SU-DHL-6 (cell line): ENCODE data around the gene TPM4.

Experiments used
- H2AFZ ChIP-seq: fragments of 200-600 bp; sonication (generic); 2 replicates; pipeline ENCODE4 v1.6.1; 2014; ENCODE audit warnings: low read depth, mild to moderate bottlenecking, moderate library complexity, mixed read lengths, antibody characterized with exemption, low read length; ENCODE audit not compliant: severe bottlenecking
- H3F3A ChIP-seq: fragments of 200-600 bp; shearing (Covaris generic); 2 replicates; pipeline ENCODE4 v1.6.0; 2016; ENCODE audit warnings: antibody characterized with exemption, mild to moderate bottlenecking; ENCODE audit not compliant: insufficient read depth
- H3K27ac ChIP-seq: fragments of 200-600 bp; sonication (generic); 2 replicates; pipeline ENCODE4 v1.5.1; 2016; ENCODE audit warnings: low read depth, mild to moderate bottlenecking, low read length, moderate library complexity, mixed read lengths
- H3K27me3 ChIP-seq: fragments of 200-600 bp; sonication (generic), shearing (Covaris generic); 2 replicates; pipeline ENCODE4 v1.6.0; 2014; ENCODE audit warnings: mild to moderate bottlenecking, low read length
- H3K36me3 ChIP-seq: fragments of 200-600 bp; sonication (generic); 2 replicates; pipeline ENCODE4 v1.6.1; 2014; ENCODE audit warnings: mild to moderate bottlenecking, low read length, mixed read lengths
- H3K4me2 ChIP-seq: fragments of 300-600, 200-600 bp; shearing (Covaris generic), sonication (generic); 2 replicates; pipeline ENCODE4 v1.6.0; 2014; ENCODE audit warnings: low read length, low read depth, mild to moderate bottlenecking; ENCODE audit not compliant: poor library complexity, severe bottlenecking
- H3K4me3 ChIP-seq: fragments of 200-600 bp; sonication (generic); 2 replicates; pipeline ENCODE4 v1.5.1; 2014; ENCODE audit warnings: antibody characterized with exemption, low read length, mild to moderate bottlenecking, mixed read lengths; ENCODE audit not compliant: insufficient read depth, poor library complexity, severe bottlenecking
- H3K79me2 ChIP-seq: fragments of 200-600 bp; sonication (generic); 2 replicates; pipeline ENCODE4 v1.6.1; 2014; ENCODE audit warnings: mild to moderate bottlenecking, low read length, moderate library complexity; ENCODE audit not compliant: insufficient read depth
- H3K9ac ChIP-seq: fragments of 200-600 bp; sonication (generic); 2 replicates; pipeline ENCODE4 v1.7.0; 2014; ENCODE audit warnings: mild to moderate bottlenecking, low read length
- H3K9me2 ChIP-seq: fragments of 200-600 bp; sonication (generic); replicated peaks from 2 replicates; pipeline ENCODE4 v1.6.1; 2014; ENCODE audit warnings: low read length; ENCODE audit not compliant: insufficient read depth
- H3K9me3 ChIP-seq: fragments of 200-600 bp; sonication (generic); 2 replicates; pipeline ENCODE4 v1.6.1; 2014; ENCODE audit warnings: low read length, mixed read lengths; ENCODE audit not compliant: insufficient read depth
- H4K20me1 ChIP-seq: fragments of 200-600 bp; sonication (generic); 2 replicates; pipeline ENCODE4 v1.6.1; 2014; ENCODE audit warnings: low read depth, mild to moderate bottlenecking, antibody characterized with exemption, low read length, moderate library complexity, mixed read lengths
- CTCF ChIP-seq: fragments of 200-600 bp; sonication (generic); IDR thresholded peaks from one replicate; pipeline ENCODE4 v1.5.1; 2017; ENCODE audit warnings: antibody characterized with exemption, mild to moderate bottlenecking, low read length, moderate library complexity; ENCODE audit not compliant: insufficient read depth, poor library complexity, severe bottlenecking
- EZH2phosphoT487 ChIP-seq: fragments of 200-600 bp; sonication (generic), shearing (Covaris generic); conservative IDR thresholded peaks from 2 replicates; pipeline ENCODE4 v1.6.1; 2018; ENCODE audit warnings: mild to moderate bottlenecking, antibody characterized with exemption, low read length, moderate library complexity, mixed read lengths

TPM4 gene

GRCh38 chr19:16035601-16036297, 40.5 kb upstream of the TPM4 start:
- no peaks in the 10 kb centered on the region for H3K79me2 ChIP-seq
- H3K27me3 ChIP-seq: no peaks in the 10 kb centered on the region
- TF ChIP-seq CTCF (no peak), EZH2phosphoT487 (no peak)

GRCh38 chr19:16036397-16036925, 39.8 kb upstream of the TPM4 start:
- H3K9me2 ChIP-seq: no peaks in the 10 kb centered on the region
- H3K4me2 ChIP-seq: no peak overlapping the region
- no peak overlapping the region for H3K4me3 ChIP-seq
- H3F3A ChIP-seq: no peaks in the 10 kb centered on the region
- no peaks in the 10 kb centered on the region for H3K79me2 ChIP-seq
- H3K27me3 ChIP-seq: no peaks in the 10 kb centered on the region
- no peaks in the 10 kb centered on the region for H4K20me1 ChIP-seq
- no peaks in the 10 kb centered on the region for H3K9me3 ChIP-seq
- H3K9ac ChIP-seq: no peak overlapping the region
- H3K36me3 ChIP-seq: no peaks in the 10 kb centered on the region
- no peak overlapping the region for H2AFZ ChIP-seq
- no peak overlapping the region for H3K27ac ChIP-seq
- TF ChIP-seq CTCF: no peak
- TF ChIP-seq EZH2phosphoT487: no peak

More at GRCh38 chr19:16035601-16036297, 40.5 kb upstream of the TPM4 start:
- no peaks in the 10 kb centered on the region for H3K36me3 ChIP-seq
- no peak overlapping the region for H2AFZ ChIP-seq
- no peak overlapping the region for H3K27ac ChIP-seq
- H3K4me2 ChIP-seq: no peak overlapping the region
- no peaks in the 10 kb centered on the region for H3K9me2 ChIP-seq
- H3K9ac ChIP-seq: no peak overlapping the region
- no peaks in the 10 kb centered on the region for H3K9me3 ChIP-seq
- H3F3A ChIP-seq: no peaks in the 10 kb centered on the region
- no peak overlapping the region for H3K4me3 ChIP-seq
- H4K20me1 ChIP-seq: no peaks in the 10 kb centered on the region

- Histone ChIP-seq H4K20me1 (no peaks in the 10 kb centered on the region), H3K4me3 (no peak overlapping the region), H3K27me3 (no peaks in the 10 kb centered on the region), H3K9me3 (no peaks in the 10 kb centered on the region), H3F3A (no peaks in the 10 kb centered on the region), H2AFZ (no peak overlapping the region), H3K79me2 (no peaks in the 10 kb centered on the region), H3K9ac (no peak overlapping the region), H3K36me3 (no peaks in the 10 kb centered on the region), H3K27ac (no peak overlapping the region), H3K4me2 (no peak overlapping the region), H3K9me2 (no peaks in the 10 kb centered on the region)
- no peak for TF ChIP-seq EZH2phosphoT487
- no peak for TF ChIP-seq CTCF
Observed at GRCh38 chr19:16036941-16037340, 39.4 kb upstream of the TPM4 start.
